ENCODE results near the gene ATP8A2. TPM values are rescaled to one million over a fixed set of nuclear protein-coding genes. Genes with fewer than 3 reads are reported as not detected.

The ATP8A2 gene
- total and polyA plus RNA-seq, 2 of the 8 experiments (the other 6 are each of a cell fraction or from before 2014, with no cell fraction given) = 2.4 to 8.3 TPM

GRCh38 chr13:25778808-25779305 is 407.1 kb downstream of the ATP8A2 start:
- no peak overlapping the region for H3K4me2 ChIP-seq (ENCODE audit: insufficient read depth in 1 of 2, low read depth in 2 of 2, low read length in 2 of 2)
- WGBS, 2 experiments (ENCODE audit: extremely low coverage in 1 of 2, insufficient coverage in 1 of 2, insufficient read length in 1 of 2, insufficient replicate concordance in 2 of 2, low coverage in 1 of 2, low lambda C conversion rate in 2 of 2, missing lambda C conversion rate in 1 of 2) = 73% methylated on average over 4 of the region's 4 CpGs; no CpG with 5 or more reads in 1 of the 2 experiments
- H4K91ac ChIP-seq (replicated peaks; ENCODE audit: insufficient read length, low read length) = no peak overlapping the region
- no peaks in the 10 kb centered on the region for H3K23me2 ChIP-seq (ENCODE audit: low read depth, low read length)
- 0 out of 2 replicates have a peak overlapping the region, but pooled peaks have one; percentile 54 for H2BK12ac ChIP-seq (ENCODE audit: low read depth, low read length)
- ChIA-PET POLR2A (ENCODE audit: partially characterized antibody) (no interaction called here), CTCF (ENCODE audit: partially characterized antibody) (interaction anchor here (1.0 kb wide), 1 partner anchor 14 kb away, joined by 3 read pairs; no protein-coding TSS in a partner anchor)
- H2BK20ac ChIP-seq (ENCODE audit: low read length) = no peak overlapping the region
- no peaks in the 10 kb centered on the region for H4K20me1 ChIP-seq (replicated peaks in 1 of 2; ENCODE audit: control insufficient read depth in 1 of 2, insufficient read depth in 2 of 2, low read length in 2 of 2)
- H2AK5ac ChIP-seq (ENCODE audit: low read depth, low read length) = no peak overlapping the region
- no peak overlapping the region for H3K18ac ChIP-seq (ENCODE audit: extremely low read depth, low read length)
- H4K5ac ChIP-seq (ENCODE audit: insufficient read length, low read depth, low read length) = no peak overlapping the region
- TF ChIP-seq KDM1A (IDR thresholded peaks at IDR 0.05; ENCODE audit: borderline replicate concordance, low read length) (no peak), CBX8 (IDR thresholded peaks at IDR 0.05; ENCODE audit: borderline replicate concordance, low read depth, low read length) (no peak), SAP30 (IDR thresholded peaks at IDR 0.05; ENCODE audit: insufficient read depth, insufficient replicate concordance, low read length) (no peak), KDM5A (IDR thresholded peaks at IDR 0.05; ENCODE audit: low read length) (no peak), JUND (IDR thresholded peaks at IDR 0.05; ENCODE audit: low read length) (no peak), SP4 (IDR thresholded peaks at IDR 0.05; ENCODE audit: low read length) (no peak), TAF1 (IDR thresholded peaks at IDR 0.05; ENCODE audit: low read depth, low read length) (no peak)
- no peak overlapping the region for H3K27ac ChIP-seq (ENCODE audit: low read depth, low read length)
- H2BK5ac ChIP-seq (ENCODE audit: low read depth, low read length) = no peak overlapping the region
- no peak overlapping the region for H3K4ac ChIP-seq (replicated peaks; ENCODE audit: insufficient read length, low read depth, low read length)
- no peak for DNase-seq (ENCODE audit: low read depth in 1 of 2, low spot score in 2 of 2)
- no peak overlapping the region for H3K56ac ChIP-seq (replicated peaks; ENCODE audit: insufficient read length, low read depth, low read length)
- H2BK15ac ChIP-seq (ENCODE audit: low read length) = no peak overlapping the region
- no peak overlapping the region for H3K4me3 ChIP-seq (ENCODE audit: extremely low read depth in 1 of 4, insufficient read depth in 2 of 4, low read depth in 3 of 4, low read length in 4 of 4)
- H3K14ac ChIP-seq (ENCODE audit: insufficient read length) = no peak overlapping the region
- no peak overlapping the region for H3K9ac ChIP-seq (replicated peaks in 1 of 4; ENCODE audit: extremely low read depth in 1 of 4, low read depth in 3 of 4, low read length in 3 of 4)
- no peaks in the 10 kb centered on the region for H3K27me3 ChIP-seq (replicated peaks in 1 of 4; ENCODE audit: control insufficient read depth in 3 of 4, extremely low read depth in 1 of 4, insufficient read depth in 3 of 4, low read length in 3 of 4)
- H3K79me2 ChIP-seq (ENCODE audit: control insufficient read depth in 1 of 2, insufficient read depth in 2 of 2, low read length in 2 of 2) = no peaks in the 10 kb centered on the region
- no peak overlapping the region for H3K23ac ChIP-seq (ENCODE audit: insufficient read length)
- no peaks in the 10 kb centered on the region for H3K36me3 ChIP-seq (ENCODE audit: control insufficient read depth in 2 of 4, insufficient read depth in 4 of 4, low read length in 3 of 4)
- no peaks in the 10 kb centered on the region for H3K9me3 ChIP-seq (ENCODE audit: insufficient read depth in 2 of 2, low read depth in 1 of 2, low read length in 1 of 2)
- no peaks in the 10 kb centered on the region for H3K4me1 ChIP-seq (replicated peaks in 1 of 4; ENCODE audit: control insufficient read depth in 3 of 4, insufficient read depth in 4 of 4, low read length in 3 of 4)
- no peak overlapping the region for H2BK120ac ChIP-seq (replicated peaks; ENCODE audit: low read depth, low read length)
- H2AFZ ChIP-seq (ENCODE audit: low read length) = no peak overlapping the region
- no peak overlapping the region; the same call in 1 of the 2 replicates for H4K8ac ChIP-seq (ENCODE audit: extremely low read depth, insufficient read depth, low read length)
- H3K79me1 ChIP-seq (ENCODE audit: low read depth, low read length) = no peaks in the 10 kb centered on the region
- no peak for FAIRE-seq

All from H1 (cell line).